Measurements from ENCODE around the gene MACROH2A1.

Gene MACROH2A1

DNA sequence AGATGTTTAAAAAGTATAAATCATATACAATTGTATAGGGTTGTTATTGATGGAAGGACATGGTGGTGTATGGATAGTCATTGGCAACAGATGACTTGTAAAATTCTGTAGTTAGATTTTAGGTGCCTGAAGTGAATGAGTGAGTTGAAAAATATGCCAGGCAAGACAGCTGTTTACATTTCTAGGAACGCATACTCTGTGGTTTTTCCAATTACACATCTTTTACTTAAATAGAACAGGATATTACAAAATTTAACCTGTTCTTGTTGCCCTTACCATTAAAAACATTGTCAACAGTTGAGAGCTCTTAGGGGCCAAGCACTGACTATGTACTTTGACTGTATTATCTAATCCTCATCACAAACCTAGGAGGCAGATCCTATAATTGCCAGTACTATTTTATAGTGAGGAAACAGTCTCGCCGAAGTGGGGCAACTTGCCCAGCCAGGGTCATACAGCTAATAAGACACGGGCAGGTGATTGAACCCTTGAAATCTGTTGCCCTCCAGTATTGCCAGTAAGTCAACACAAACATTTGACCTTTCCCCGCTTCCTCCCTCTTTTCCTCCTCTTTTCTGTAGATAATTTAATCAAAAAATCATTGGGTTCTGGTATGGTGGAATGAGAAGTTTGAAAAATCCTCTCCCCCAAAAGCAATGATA is 88.6 kb downstream of the MACROH2A1 start:
- peak; percentile 12 for DNase-seq

DNA sequence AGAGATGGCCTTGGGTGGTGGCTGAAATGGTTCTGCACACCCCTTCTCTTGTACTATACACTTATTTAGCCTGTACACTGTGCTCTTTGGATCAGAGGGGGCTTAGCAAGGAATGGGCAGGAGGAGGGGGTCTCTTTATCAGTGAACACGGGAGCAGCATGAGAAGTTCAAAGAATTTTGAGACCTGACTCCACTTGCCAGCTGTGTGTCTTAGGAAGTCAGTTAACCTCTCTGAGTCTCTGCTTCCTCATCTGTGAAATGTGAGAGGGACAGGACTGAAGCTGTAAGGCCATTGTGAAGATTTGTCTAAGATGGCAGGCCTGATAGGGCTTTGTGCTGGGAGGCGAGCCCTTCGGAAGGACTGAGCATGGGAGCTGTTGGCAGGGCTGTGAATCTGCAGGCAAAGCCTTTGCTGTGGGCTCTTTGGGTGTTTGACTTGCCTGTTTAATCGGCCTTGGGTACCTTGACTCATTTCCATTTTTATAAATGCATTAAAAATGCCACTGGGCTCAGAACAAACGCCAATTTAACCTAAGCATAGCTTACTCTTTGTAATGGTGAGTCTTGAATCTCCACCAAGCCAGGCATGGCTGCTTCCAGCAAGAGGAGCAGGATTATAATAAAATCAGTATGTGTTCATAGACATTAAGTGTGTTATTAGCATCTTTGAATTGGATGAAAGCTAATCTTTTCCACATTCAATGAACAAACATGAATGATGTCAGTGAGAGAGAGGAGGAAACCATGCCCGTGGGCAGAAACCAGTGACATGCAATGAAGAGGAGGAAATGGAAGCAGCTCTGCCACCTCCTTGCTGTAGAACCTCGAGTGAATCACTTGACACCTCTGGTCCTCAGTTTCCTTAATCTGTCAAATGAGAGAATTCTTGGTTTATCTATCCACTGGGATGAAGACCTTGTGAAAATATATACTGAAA is 89.4 kb downstream of the MACROH2A1 start:
- no peak for DNase-seq

DNA sequence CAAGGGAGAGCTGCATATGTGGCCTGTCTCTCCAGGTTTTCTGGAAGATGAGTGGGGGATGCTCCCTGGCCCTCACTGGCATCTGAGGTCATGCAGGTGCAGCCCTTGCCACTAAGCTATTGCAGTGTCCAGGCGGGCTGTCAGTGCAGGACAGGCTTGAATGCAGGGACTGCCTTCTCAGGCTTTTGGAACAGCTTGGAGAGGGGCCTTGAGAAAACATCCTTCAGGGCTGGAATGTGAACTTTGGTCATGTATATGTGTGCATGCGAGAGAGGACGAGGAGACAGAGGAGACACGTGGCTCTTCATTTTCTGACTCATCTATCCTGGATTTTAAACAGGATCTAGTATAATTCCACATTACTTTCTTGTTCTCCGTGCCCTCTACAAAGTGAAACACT is 90.3 kb downstream of the MACROH2A1 start:
- no peak for DNase-seq

- DNase-seq, result no peak
Measured at GRCh38 chr5:135308245-135308644, 90.8 kb downstream of the MACROH2A1 start.

GRCh38 chr5:135307143-135307903 is 91.7 kb downstream of the MACROH2A1 start:
- DNase-seq, result no peak

DNA sequence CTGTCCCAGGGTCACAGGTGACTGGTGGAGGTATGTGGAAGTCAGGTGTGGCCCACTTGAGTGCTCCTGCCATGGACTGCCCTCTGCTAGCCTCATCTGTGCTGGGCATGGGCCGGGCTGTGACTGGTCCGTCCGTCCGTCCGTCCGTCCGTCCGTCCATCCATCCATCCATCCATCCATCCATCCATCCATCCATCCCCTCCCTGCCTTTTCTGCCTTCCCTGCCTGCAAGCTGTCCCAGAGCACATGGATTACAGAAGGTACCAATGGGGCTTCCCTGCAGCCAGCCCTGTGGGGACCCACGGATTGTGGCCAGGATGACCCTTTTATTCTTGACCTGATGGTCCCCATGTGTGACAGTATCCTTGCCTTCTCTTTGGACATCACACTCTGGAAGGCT is 92.5 kb downstream of the MACROH2A1 start:
- DNase-seq, result no peak

- DNase-seq, result no peak
Measured at GRCh38 chr5:135304352-135305221, 94.4 kb downstream of the MACROH2A1 start.

DNA sequence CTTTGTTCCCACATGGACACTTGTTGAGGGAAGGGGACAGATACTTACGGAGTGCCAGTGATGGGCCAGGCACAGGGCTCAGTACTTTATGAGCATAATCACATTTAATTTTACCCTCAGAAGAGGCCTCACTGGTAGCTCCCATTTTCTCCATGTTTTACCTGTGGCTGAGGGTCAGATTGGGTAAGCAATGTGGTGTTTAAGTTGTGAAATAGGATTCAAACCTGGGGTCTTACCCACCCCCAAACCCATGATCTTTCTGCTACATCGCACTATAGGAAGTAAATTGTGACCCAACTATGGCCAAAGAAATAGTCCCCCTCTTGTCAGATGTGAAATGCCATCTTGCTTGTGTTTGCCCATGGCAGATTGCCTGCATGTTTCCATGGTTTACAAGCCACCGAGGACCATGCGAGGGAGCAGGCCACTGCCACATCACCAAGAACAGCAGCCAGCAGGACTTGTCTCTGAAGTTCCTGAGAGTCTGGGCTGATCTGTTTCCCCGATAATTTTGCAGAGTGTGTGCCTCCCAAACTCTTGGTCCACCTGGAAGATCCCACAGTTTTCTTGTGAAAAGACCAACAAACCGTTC is 95.4 kb downstream of the MACROH2A1 start:
- no peak for DNase-seq

- DNase-seq, result no peak
Measured at GRCh38 chr5:135296900-135297816, 101.9 kb downstream of the MACROH2A1 start.

DNA sequence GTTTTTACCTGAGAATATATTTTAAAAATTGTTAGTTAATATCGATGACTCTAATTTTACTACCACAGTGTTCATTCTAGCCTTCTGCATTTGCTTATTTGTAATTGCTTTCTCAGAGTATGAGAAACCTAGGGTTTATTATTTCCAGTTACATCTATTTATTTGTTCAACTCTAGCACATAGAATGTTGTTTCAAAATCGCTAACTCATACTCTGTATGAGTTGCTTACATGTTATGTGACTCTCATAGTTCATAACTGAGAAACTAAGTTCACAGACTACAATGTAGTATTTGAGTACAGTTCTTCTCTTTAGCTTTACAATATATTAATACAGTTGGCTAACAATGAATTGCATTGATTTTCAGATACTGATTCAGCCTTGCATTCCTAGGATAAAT is 103.2 kb downstream of the MACROH2A1 start:
- DNase-seq, result no peak

- no peak for DNase-seq
Measured at GRCh38 chr5:135294793-135295192, 104.2 kb downstream of the MACROH2A1 start.

- no peak for DNase-seq
Measured at GRCh38 chr5:135289651-135290050, 109.4 kb downstream of the MACROH2A1 start.

DNA sequence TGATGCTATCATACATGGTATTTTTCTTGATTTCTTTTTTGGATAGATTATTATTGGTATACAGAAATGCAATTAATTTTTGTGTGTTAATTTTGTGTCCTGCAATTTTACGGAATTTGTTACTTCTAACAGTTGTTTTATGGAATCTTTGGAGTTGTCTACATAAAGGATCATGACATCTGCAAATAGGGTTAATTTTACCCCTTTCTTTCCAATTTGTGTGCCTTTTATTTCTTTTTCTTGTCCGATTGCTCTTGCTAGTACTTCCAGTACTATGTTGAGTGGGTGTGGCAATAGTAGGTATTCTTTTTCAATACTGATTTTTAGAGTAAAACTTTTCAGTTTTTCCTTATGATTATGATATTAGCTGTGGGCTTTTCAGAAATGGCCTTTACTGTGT is 111.5 kb downstream of the MACROH2A1 start:
- DNase-seq, result no peak
